Prostate gland (tissue), 2 donors: ENCODE data around the gene RAB5B.

Experiments used
- POLR2AphosphoS5 ChIP-seq: sonication (generic); formaldehyde crosslinking; IDR thresholded peaks from one replicate; pipeline ENCODE4 v1.6.1; 2017; ENCODE audit warnings: antibody characterized with exemption
- TF ChIP-seq, protein P1 (sequence below), 4 experiments: fragments of 200-600 bp in 2 of 4; fragments of 450-650 bp in 2 of 4; sonication (generic) in 2 of 4; IDR thresholded peaks; 1 replicate in 3 of 4; 2 replicates in 1 of 4; pipeline ENCODE4 v1.5.1; 2016 to 2019; ENCODE audit warnings: antibody characterized with exemption in 4 of 4, mild to moderate bottlenecking in 2 of 4, moderate library complexity in 2 of 4

DNA sequence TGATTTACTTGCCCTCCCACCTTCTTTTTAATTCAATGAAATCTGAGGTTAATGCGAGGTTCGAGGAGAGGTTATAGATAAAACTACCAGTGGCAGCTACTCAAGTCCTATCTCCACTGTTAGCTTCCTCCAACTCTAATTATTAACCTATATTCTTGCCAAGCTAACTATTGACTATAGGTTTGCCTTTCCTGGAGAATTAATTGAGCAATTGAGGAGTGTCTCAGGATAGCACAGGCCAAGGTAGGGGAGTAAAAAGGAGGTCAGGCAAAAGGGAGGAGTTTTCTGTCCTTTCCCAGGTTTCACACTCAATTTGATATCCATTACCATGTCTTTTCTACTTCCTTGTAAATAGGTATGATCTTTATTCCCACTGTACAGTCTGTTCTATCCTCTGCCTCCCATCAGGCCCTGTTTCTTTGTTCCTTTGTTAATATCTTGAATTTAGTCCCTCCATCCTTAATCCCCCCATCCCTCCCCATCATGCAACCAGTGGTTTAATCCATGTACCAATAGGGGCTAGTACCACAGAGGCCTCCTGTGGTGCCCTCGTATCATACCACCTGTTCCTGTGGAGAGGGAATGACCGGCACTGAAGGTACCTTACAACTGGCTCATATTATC, 19.5 kb downstream of the RAB5B start:
- no peak for TF ChIP-seq POLR2AphosphoS5
- TF ChIP-seq, protein P1, sequence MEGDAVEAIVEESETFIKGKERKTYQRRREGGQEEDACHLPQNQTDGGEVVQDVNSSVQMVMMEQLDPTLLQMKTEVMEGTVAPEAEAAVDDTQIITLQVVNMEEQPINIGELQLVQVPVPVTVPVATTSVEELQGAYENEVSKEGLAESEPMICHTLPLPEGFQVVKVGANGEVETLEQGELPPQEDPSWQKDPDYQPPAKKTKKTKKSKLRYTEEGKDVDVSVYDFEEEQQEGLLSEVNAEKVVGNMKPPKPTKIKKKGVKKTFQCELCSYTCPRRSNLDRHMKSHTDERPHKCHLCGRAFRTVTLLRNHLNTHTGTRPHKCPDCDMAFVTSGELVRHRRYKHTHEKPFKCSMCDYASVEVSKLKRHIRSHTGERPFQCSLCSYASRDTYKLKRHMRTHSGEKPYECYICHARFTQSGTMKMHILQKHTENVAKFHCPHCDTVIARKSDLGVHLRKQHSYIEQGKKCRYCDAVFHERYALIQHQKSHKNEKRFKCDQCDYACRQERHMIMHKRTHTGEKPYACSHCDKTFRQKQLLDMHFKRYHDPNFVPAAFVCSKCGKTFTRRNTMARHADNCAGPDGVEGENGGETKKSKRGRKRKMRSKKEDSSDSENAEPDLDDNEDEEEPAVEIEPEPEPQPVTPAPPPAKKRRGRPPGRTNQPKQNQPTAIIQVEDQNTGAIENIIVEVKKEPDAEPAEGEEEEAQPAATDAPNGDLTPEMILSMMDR (IDR thresholded peaks at IDR 0.05) = no peak
